GM18907 (cell line): ENCODE results near the gene OR4C3.
"Not testable (repeated sequence)": the region's sequence is repeated elsewhere in the genome, so short reads cannot be mapped to it uniquely, and the experiment has no call there.

Source experiments
- ATAC-seq: cut with Tn5 transposase; IDR thresholded peaks from one replicate; pipeline ENCODE4 v1.9.1; 2021; ENCODE audit warnings: mild to moderate bottlenecking, moderate library complexity; ENCODE audit not compliant: unreplicated experiment

Gene OR4C3

GRCh38 chr11:48324620-48325019 is at the start of gene OR4C3:
OR4C3 (plus strand) TSS chr11:48324920; CDS start chr11:48325022, 102 bp downstream.
- not testable (repeated sequence) for ATAC-seq

GRCh38 chr11:48305923-48306322 is 18.8 kb upstream of the OR4C3 start, which contains the start of gene OR4S1:
OR4S1 (plus strand) TSS chr11:48306223; CDS start chr11:48306223, 0 bp downstream.
- no peak for ATAC-seq

- peak; percentile 91 for ATAC-seq
Observed at GRCh38 chr11:48307760-48308386, 16.8 kb upstream of the OR4C3 start.

- not testable (repeated sequence) for ATAC-seq
Observed at GRCh38 chr11:48313590-48313989, 11.1 kb upstream of the OR4C3 start.

- not testable (repeated sequence) for ATAC-seq
Observed at GRCh38 chr11:48319813-48320212, 4.9 kb upstream of the OR4C3 start.

- no peak for ATAC-seq
Observed at GRCh38 chr11:48341466-48341865, 16.7 kb downstream of the OR4C3 start.

- not testable (repeated sequence) for ATAC-seq
Observed at GRCh38 chr11:48342505-48342904, 17.8 kb downstream of the OR4C3 start.

GRCh38 chr11:48346286-48346685 is 21.6 kb downstream of the OR4C3 start:
- ATAC-seq = not testable (repeated sequence)

- no peak for ATAC-seq
Observed at GRCh38 chr11:48354013-48354412, 29.3 kb downstream of the OR4C3 start.

GRCh38 chr11:48354677-48355076 is 30.0 kb downstream of the OR4C3 start:
- ATAC-seq = no peak

GRCh38 chr11:48361289-48361688 is 36.6 kb downstream of the OR4C3 start:
- not testable (repeated sequence) for ATAC-seq

GRCh38 chr11:48366365-48366764 is 41.6 kb downstream of the OR4C3 start, which contains the start of gene OR4C5:
OR4C5 (minus strand) TSS chr11:48366465; CDS start chr11:48366465, 0 bp downstream.
- ATAC-seq = no peak
